Hair follicle dermal papilla cell (primary cell): Measurements from ENCODE around the gene PPA1. TPM values are rescaled to one million over a fixed set of nuclear protein-coding genes. Genes with fewer than 3 reads are reported as not detected.

Experiments used
- small RNA-seq: library from RNA; depleted of rRNA; stranded (forward); fragments of <200 nt; gene quantifications from one replicate; pipeline ENCODE3, GENCODE V24; 2012
- total RNA-seq: library from RNA; depleted of rRNA; stranded (reverse); fragments of >200 nt; gene quantifications from 2 replicates; pipeline ENCODE4 v1.2.3, GENCODE V29; 2012

Gene PPA1
- 138 and 158 TPM in 2 replicates for total RNA-seq

DNA sequence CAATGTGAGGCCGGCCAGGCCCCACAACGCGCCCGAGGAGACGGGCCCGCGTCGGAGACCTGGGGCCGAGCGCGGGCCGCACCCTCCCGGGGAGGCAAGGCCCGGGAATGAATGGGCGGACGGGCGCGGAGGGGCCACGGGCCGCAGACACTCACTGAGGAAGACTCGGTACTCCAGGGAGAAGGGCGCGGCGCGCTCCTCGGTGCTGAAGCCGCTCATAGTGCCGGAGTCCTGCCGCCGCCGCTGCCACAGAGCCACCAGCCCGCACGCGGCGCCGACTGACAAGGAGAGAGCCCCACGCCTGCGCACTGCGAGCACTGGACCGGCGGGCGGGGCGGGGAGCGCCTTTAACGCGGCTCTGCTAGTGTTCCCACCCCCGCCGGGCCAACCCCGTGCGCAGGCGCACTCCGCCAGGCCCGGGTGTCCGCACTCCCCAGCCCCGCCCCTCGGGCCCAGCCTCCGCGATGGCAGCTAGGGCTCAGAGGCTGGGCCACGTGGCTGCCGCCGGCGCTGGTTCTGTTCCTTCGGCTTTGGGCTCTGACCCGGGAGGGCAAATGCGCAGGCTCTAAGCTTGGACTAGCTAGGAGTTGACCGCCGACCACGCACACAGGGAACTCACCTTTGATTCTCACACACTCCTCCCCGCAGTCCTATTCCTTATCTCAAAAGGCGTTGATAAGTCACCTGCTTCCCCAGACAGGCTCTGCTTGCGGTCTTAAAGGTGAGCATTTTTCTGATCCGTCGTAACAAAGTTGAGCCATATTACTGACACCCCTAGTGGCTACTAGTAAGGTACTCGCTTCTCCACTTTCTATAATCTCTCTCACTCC is at the start of gene PPA1:
TSS of gene PPA1 (minus strand) at position 321 of the 830 bp plus-strand sequence. CDS start at position 219, 102 bp downstream.

Small RNAs within 50 kb of the gene (small RNA-seq; reads per million reads assigned to genes)
- 2.1 reads per million, percentile 48 among the genes with 10 or more reads in this experiment for gene RPS25P9

Other genes starting within 250 kb of the PPA1 start
- gene MACROH2A2, start 180.6 kb downstream of the PPA1 start, total RNA-seq, result 10.2 and 11.8 TPM in 2 replicates
- 9.2 and 12.2 TPM in 2 replicates for gene AIFM2, start 100.6 kb downstream of the PPA1 start, total RNA-seq
- 10.7 and 11.9 TPM in 2 replicates for gene TYSND1, start 86.7 kb downstream of the PPA1 start, total RNA-seq
- gene SAR1A, start 62.9 kb downstream of the PPA1 start, total RNA-seq, result 260 and 285 TPM in 2 replicates
- not detected in 2 replicates for gene NPFFR1, start 50.6 kb upstream of the PPA1 start, total RNA-seq
- gene LRRC20, start 149.2 kb upstream of the PPA1 start, total RNA-seq, result 3.8 and 4.7 TPM in 2 replicates
- gene EIF4EBP2, start 170.7 kb upstream of the PPA1 start, total RNA-seq, result 58.5 and 63.9 TPM in 2 replicates
- not detected in 2 replicates for gene NODAL, start 208.3 kb upstream of the PPA1 start, total RNA-seq
- 0.12 and 0.16 TPM in 2 replicates for gene PALD1, start 245.3 kb upstream of the PPA1 start, total RNA-seq